ENCODE measurements around the gene RSPH1. TPM values are rescaled to one million over a fixed set of nuclear protein-coding genes. Genes with fewer than 3 reads are reported as not detected.
A peak's percentile ranks its signal among the peaks of the same experiment; 100 is the strongest.

Gene RSPH1
- total and polyA plus RNA-seq, 4 donors: 0.09 to 0.17 (median 0.16) TPM; not detected in 1

- Histone ChIP-seq H3K9me3 (ENCODE audit: control insufficient read depth in 4 of 4, low read length in 3 of 4) (no peaks in the 10 kb centered on the region), H3K4me1 (ENCODE audit: control insufficient read depth in 4 of 4, insufficient read depth in 4 of 4, low read length in 3 of 4) (peaks cover 6 to 44% (median 24%) of the 10 kb centered on the region in 4 donors), H3K4me3 (ENCODE audit: low read depth in 1 of 3, low read length in 3 of 3) (no peak overlapping the region), H3K27ac (ENCODE audit: low read depth in 1 of 2, low read length in 2 of 2) (no peak overlapping the region), H3K36me3 (ENCODE audit: control insufficient read depth in 4 of 4, insufficient read depth in 3 of 4, low read depth in 1 of 4, low read length in 3 of 4) (no peaks in the 10 kb centered on the region), H3K27me3 (ENCODE audit: control insufficient read depth in 4 of 4, insufficient read depth in 4 of 4, low read length in 3 of 4) (no peaks in the 10 kb centered on the region), H3K9ac (ENCODE audit: low read depth in 1 of 2, low read length in 2 of 2) (no peak overlapping the region)
- no peak for DNase-seq (ENCODE audit: low spot score)
- WGBS: 95% methylated on average over 5 of the region's 5 CpGs
- TF ChIP-seq ATF3 (IDR thresholded peaks at IDR 0.05): no peak
- no peak for TF ChIP-seq RXRA (IDR thresholded peaks at IDR 0.05)
- TF ChIP-seq MAX (IDR thresholded peaks at IDR 0.05): no peak
- TF ChIP-seq NR2F2 (IDR thresholded peaks at IDR 0.05): no peak
- TF ChIP-seq SP1 (IDR thresholded peaks at IDR 0.05): no peak
- TF ChIP-seq FOXA2 (IDR thresholded peaks at IDR 0.05): no peak
- no peak for TF ChIP-seq RAD21 (IDR thresholded peaks at IDR 0.05)
- TF ChIP-seq EGR1 (IDR thresholded peaks at IDR 0.05; ENCODE audit: low read depth in 2 of 2): no peak
Measured at GRCh38 chr21:42530167-42530518, 34.1 kb upstream of the RSPH1 start.

GRCh38 chr21:42527489-42528158 lies 31.6 kb upstream of the RSPH1 start:
- Histone ChIP-seq H3K36me3 (ENCODE audit: control insufficient read depth in 4 of 4, insufficient read depth in 3 of 4, low read depth in 1 of 4, low read length in 3 of 4) (no peaks in the 10 kb centered on the region), H3K27ac (ENCODE audit: low read depth in 1 of 2, low read length in 2 of 2) (peak overlapping the region; percentile 50 to 81), H3K27me3 (ENCODE audit: control insufficient read depth in 4 of 4, insufficient read depth in 4 of 4, low read length in 3 of 4) (no peaks in the 10 kb centered on the region), H3K9me3 (ENCODE audit: control insufficient read depth in 4 of 4, low read length in 3 of 4) (no peaks in the 10 kb centered on the region), H3K4me3 (ENCODE audit: low read depth in 1 of 3, low read length in 3 of 3) (peak overlapping the region in 1 of 3 donors; percentile 29), H3K9ac (ENCODE audit: low read depth in 1 of 2, low read length in 2 of 2) (peak overlapping the region; percentile 17 to 30), H3K4me1 (ENCODE audit: control insufficient read depth in 4 of 4, insufficient read depth in 4 of 4, low read length in 3 of 4) (peaks cover 6 to 37% (median 25%) of the 10 kb centered on the region in 4 donors)
- WGBS: 49% methylated on average over 13 of the region's 13 CpGs
- TF ChIP-seq FOXA1 (IDR thresholded peaks at IDR 0.05) (no peak), SP1 (IDR thresholded peaks at IDR 0.05) (peak; percentile 83), YY1 (IDR thresholded peaks at IDR 0.05) (peak; percentile 44), RXRA (IDR thresholded peaks at IDR 0.05) (peak in 1 of 2 donors; percentile 35), HNF4A (conservative IDR thresholded peaks at IDR 0.05) (peak in 1 of 2 donors; percentile 22), ZBTB33 (IDR thresholded peaks at IDR 0.05) (no peak), MAX (IDR thresholded peaks at IDR 0.05) (no peak), GABPA (IDR thresholded peaks at IDR 0.05 in 1 of 2, conservative IDR thresholded peaks at IDR 0.05 in 1 of 2) (no peak), RAD21 (IDR thresholded peaks at IDR 0.05) (peak in 1 of 2 donors; percentile 7), HNF4G (IDR thresholded peaks at IDR 0.05) (no peak), REST (IDR thresholded peaks at IDR 0.05) (no peak), JUND (IDR thresholded peaks at IDR 0.05) (no peak), TAF1 (conservative IDR thresholded peaks at IDR 0.05) (no peak), EGR1 (IDR thresholded peaks at IDR 0.05; ENCODE audit: low read depth in 2 of 2) (no peak), ATF3 (IDR thresholded peaks at IDR 0.05) (no peak), FOXA2 (IDR thresholded peaks at IDR 0.05) (no peak), CTCF (IDR thresholded peaks at IDR 0.05; ENCODE audit: low read depth, low read length, missing input control) (no peak), NR2F2 (IDR thresholded peaks at IDR 0.05) (peak; percentile 35)
- DNase-seq (ENCODE audit: low spot score): no peak
